Heart left ventricle (tissue), 13 donors: Measurements from ENCODE around the gene JAK3.

Experiments
- POLR2A ChIP-seq, 2 donors: fragments of 450-650 bp; IDR thresholded peaks; one replicate each; pipeline ENCODE4 v1.6.1; 2017; ENCODE audit warnings: antibody characterized with exemption in 2 of 2, mild to moderate bottlenecking in 2 of 2, moderate library complexity in 2 of 2
- TF ChIP-seq, protein P1 (sequence below), 12 donors: fragments of 200-600 bp; sonication (generic) in 4 of 12; IDR thresholded peaks; one replicate each; pipeline versions ENCODE4 v1.5.0 to v1.8.0; 2018 to 2022; ENCODE audit warnings: antibody characterized with exemption in 12 of 12, mild to moderate bottlenecking in 5 of 12
- donor health status: ischemic (EF 13 %, LVEDD 7.1; RV severe dilation, severe dysfunction).
- donor health status: DM: no; HTN: yes; CAD: no.
- donor health status: DM: no; HTN: no; CAD: no.
- donor health status: ischemic (EF 25% LVEDD 6.9; RV normal size, moderate dysfunction).
- donor health status: ischemic (EF 25% LVEDD 5.7; RV mildly dilated, moderate dysfunction).
- donor health status: ischemic (EF 35%, LVEDD 5.7; RV mildly dilated, moderate dysfunction).
- donor health status: nonischemic (EF 11% LVEDD 7.7; RV severe dilation, severe dysfunction).
- donor health status: DM: yes; HTN: yes; CAD: no.
- donor health status: PGD.
- donor health status: ischemic (EF 29% LVEDD 5.4; RV normal size, mild dysfunction).
- donor health status: nonischemic (EF 23%, LVEDD 6.1; RV moderate dilation, normal function).

- TF ChIP-seq POLR2A (IDR thresholded peaks at IDR 0.05), result no peak
- TF ChIP-seq, protein P1, sequence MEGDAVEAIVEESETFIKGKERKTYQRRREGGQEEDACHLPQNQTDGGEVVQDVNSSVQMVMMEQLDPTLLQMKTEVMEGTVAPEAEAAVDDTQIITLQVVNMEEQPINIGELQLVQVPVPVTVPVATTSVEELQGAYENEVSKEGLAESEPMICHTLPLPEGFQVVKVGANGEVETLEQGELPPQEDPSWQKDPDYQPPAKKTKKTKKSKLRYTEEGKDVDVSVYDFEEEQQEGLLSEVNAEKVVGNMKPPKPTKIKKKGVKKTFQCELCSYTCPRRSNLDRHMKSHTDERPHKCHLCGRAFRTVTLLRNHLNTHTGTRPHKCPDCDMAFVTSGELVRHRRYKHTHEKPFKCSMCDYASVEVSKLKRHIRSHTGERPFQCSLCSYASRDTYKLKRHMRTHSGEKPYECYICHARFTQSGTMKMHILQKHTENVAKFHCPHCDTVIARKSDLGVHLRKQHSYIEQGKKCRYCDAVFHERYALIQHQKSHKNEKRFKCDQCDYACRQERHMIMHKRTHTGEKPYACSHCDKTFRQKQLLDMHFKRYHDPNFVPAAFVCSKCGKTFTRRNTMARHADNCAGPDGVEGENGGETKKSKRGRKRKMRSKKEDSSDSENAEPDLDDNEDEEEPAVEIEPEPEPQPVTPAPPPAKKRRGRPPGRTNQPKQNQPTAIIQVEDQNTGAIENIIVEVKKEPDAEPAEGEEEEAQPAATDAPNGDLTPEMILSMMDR (IDR thresholded peaks at IDR 0.05), result no peak
Observed at GRCh38 chr19:17811103-17811502, 36.7 kb downstream of the JAK3 start.
